Fibroblast of lung (primary cell): ENCODE results near the gene NECTIN1.

Source experiments
- CTCF ChIP-seq, 2 donors: IDR thresholded peaks in 1 of 2; conservative IDR thresholded peaks in 1 of 2; 1 replicate in 1 of 2; 2 replicates in 1 of 2; pipeline ENCODE4 v1.5.1; 2011 to 2012; ENCODE audit warnings: low read length in 2 of 2, control low read depth in 1 of 2, inconsistent platforms in 1 of 2, low read depth in 1 of 2, mild to moderate bottlenecking in 1 of 2
- EZH2 ChIP-seq: IDR thresholded peaks from 2 replicates; pipeline ENCODE4 v1.5.1; 2012; ENCODE audit warnings: low read length, control low read depth, mild to moderate bottlenecking; ENCODE audit errors: missing control alignments

- TF ChIP-seq EZH2 (no peak), CTCF (conservative IDR thresholded peaks at IDR 0.05 in 1 of 2, IDR thresholded peaks at IDR 0.05 in 1 of 2; ENCODE audit: low read depth in 1 of 2, low read length in 2 of 2) (no peak)
Observed at GRCh38 chr11:119706029-119706428, 23.0 kb downstream of the NECTIN1 start.
